Astrocyte (in vitro differentiated cells and primary cell): Measurements from ENCODE around the gene LPIN3. TPM values are rescaled to one million over a fixed set of nuclear protein-coding genes. Genes with fewer than 3 reads are reported as not detected.

Experiments
- DNase-seq: peaks from one replicate; pipeline ENCODE4 v3.0.0-alpha.2; 2010; ENCODE audit warnings: low read depth
- FAIRE-seq: peaks from 2 replicates; lab custom pipeline; 2011; peaks lifted over from hg19 to GRCh38; lab: Jason Lieb, UNC
- H2AFZ ChIP-seq: 2 replicates; pipeline ENCODE4 v1.6.0; 2012; ENCODE audit warnings: low read depth, low read length, inconsistent platforms
- H3K27ac ChIP-seq: 2 replicates; pipeline ENCODE4 v1.5.1; 2011; ENCODE audit warnings: low read depth, low read length, inconsistent platforms
- H3K27me3 ChIP-seq: 2 replicates; pipeline ENCODE4 v1.6.0; 2011; ENCODE audit warnings: low read length, inconsistent platforms; ENCODE audit not compliant: insufficient read depth
- H3K36me3 ChIP-seq: 2 replicates; pipeline ENCODE4 v1.5.1; 2011; ENCODE audit warnings: low read length, inconsistent platforms; ENCODE audit not compliant: insufficient read depth
- H3K4me1 ChIP-seq: 2 replicates; pipeline ENCODE4 v1.5.1; 2011; ENCODE audit warnings: low read length, inconsistent platforms; ENCODE audit not compliant: insufficient read depth
- H3K4me2 ChIP-seq: 2 replicates; pipeline ENCODE4 v1.6.0; 2012; ENCODE audit warnings: low read length, inconsistent platforms
- H3K4me3 ChIP-seq: 2 replicates; pipeline ENCODE4 v1.5.1; 2011; ENCODE audit warnings: low read depth, mild to moderate bottlenecking, low read length, inconsistent platforms; ENCODE audit not compliant: insufficient read depth
- H3K79me2 ChIP-seq: 2 replicates; pipeline ENCODE4 v1.6.0; 2012; ENCODE audit warnings: mild to moderate bottlenecking, low read length, inconsistent platforms; ENCODE audit not compliant: insufficient read depth
- H3K9ac ChIP-seq: 2 replicates; pipeline ENCODE4 v1.6.0; 2012; ENCODE audit warnings: mild to moderate bottlenecking, low read length, inconsistent platforms
- H3K9me3 ChIP-seq: 2 replicates; pipeline ENCODE4 v1.5.1; 2012; ENCODE audit warnings: low read depth, mild to moderate bottlenecking, low read length, inconsistent platforms; ENCODE audit not compliant: insufficient read depth
- H4K20me1 ChIP-seq: 2 replicates; pipeline ENCODE4 v1.6.0; 2012; ENCODE audit warnings: low read length, inconsistent platforms; ENCODE audit not compliant: insufficient read depth
- H3K27ac Mint-ChIP-seq: one replicate; pipeline ENCODE4 v1.8.0; 2021; ENCODE audit warnings: mild to moderate bottlenecking, mixed read lengths; ENCODE audit not compliant: unreplicated experiment
- H3K27me3 Mint-ChIP-seq: one replicate; pipeline ENCODE4 v1.8.0; 2021; ENCODE audit warnings: low read depth, mixed read lengths; ENCODE audit not compliant: unreplicated experiment
- H3K36me3 Mint-ChIP-seq: one replicate; pipeline ENCODE4 v1.8.0; 2021; ENCODE audit warnings: low read depth, mixed read lengths; ENCODE audit not compliant: unreplicated experiment
- H3K4me1 Mint-ChIP-seq: one replicate; pipeline ENCODE4 v1.8.0; 2021; ENCODE audit warnings: low read depth, mixed read lengths; ENCODE audit not compliant: unreplicated experiment
- H3K4me3 Mint-ChIP-seq: one replicate; pipeline ENCODE4 v1.8.0; 2021; ENCODE audit warnings: mild to moderate bottlenecking, moderate library complexity, mixed read lengths; ENCODE audit not compliant: unreplicated experiment
- H3K9me3 Mint-ChIP-seq: one replicate; pipeline ENCODE4 v1.8.0; 2021; ENCODE audit warnings: mild to moderate bottlenecking, mixed read lengths; ENCODE audit not compliant: unreplicated experiment
- CTCF ChIP-seq: IDR thresholded peaks from 2 replicates; pipeline ENCODE4 v1.5.1; 2011; ENCODE audit warnings: low read depth, mild to moderate bottlenecking, inconsistent platforms, low read length, moderate library complexity; ENCODE audit not compliant: insufficient read depth
- EZH2 ChIP-seq: IDR thresholded peaks from 2 replicates; pipeline ENCODE4 v1.6.1; 2012; ENCODE audit warnings: mild to moderate bottlenecking, low read length, inconsistent platforms; ENCODE audit not compliant: insufficient read depth
- total RNA-seq: library from RNA; stranded (reverse); gene quantifications from 2 replicates; pipeline ENCODE4 v1.2.1, GENCODE V29; 2021

The LPIN3 gene
- total RNA-seq, 1 donor from 2014 or later, result 18.0 TPM

- H3K9me3 ChIP-seq, result no peaks in the 10 kb centered on the region
- Mint-ChIP-seq H3K27ac (no peak overlapping the region), H3K27me3 (peaks cover 5% of the 10 kb centered on the region), H3K36me3 (peaks cover 23% of the 10 kb centered on the region), H3K4me1 (no peaks in the 10 kb centered on the region), H3K9me3 (no peaks in the 10 kb centered on the region), H3K4me3 (no peak overlapping the region)
- DNase-seq (no peak), FAIRE-seq (no peak)
- H3K27me3 ChIP-seq, result peaks cover 4% of the 10 kb centered on the region
- no peak overlapping the region for H3K9ac ChIP-seq
- TF ChIP-seq CTCF (no peak), EZH2 (no peak)
- no peak overlapping the region for H3K27ac ChIP-seq
- no peak overlapping the region for H3K4me3 ChIP-seq
- no peaks in the 10 kb centered on the region for H3K79me2 ChIP-seq
- no peaks in the 10 kb centered on the region for H3K36me3 ChIP-seq
- no peaks in the 10 kb centered on the region for H3K4me1 ChIP-seq
- H2AFZ ChIP-seq, result no peak overlapping the region
- H4K20me1 ChIP-seq, result no peaks in the 10 kb centered on the region
- no peak overlapping the region for H3K4me2 ChIP-seq
Observed at GRCh38 chr20:41359541-41360011, 19.0 kb downstream of the LPIN3 start.

GRCh38 chr20:41360831-41361756, 20.5 kb downstream of the LPIN3 start:
- peaks cover 16% of the 10 kb centered on the region for H3K27me3 Mint-ChIP-seq
- Histone ChIP-seq H3K27me3 (peaks cover 14% of the 10 kb centered on the region), H3K79me2 (no peaks in the 10 kb centered on the region), H3K4me2 (no peak overlapping the region), H2AFZ (no peak overlapping the region), H3K9ac (no peak overlapping the region), H4K20me1 (no peaks in the 10 kb centered on the region), H3K9me3 (no peaks in the 10 kb centered on the region), H3K4me3 (no peak overlapping the region), H3K4me1 (no peaks in the 10 kb centered on the region), H3K36me3 (no peaks in the 10 kb centered on the region), H3K27ac (no peak overlapping the region)
- H3K27ac Mint-ChIP-seq, result no peak overlapping the region
- no peaks in the 10 kb centered on the region for H3K9me3 Mint-ChIP-seq
- peaks cover 15% of the 10 kb centered on the region for H3K36me3 Mint-ChIP-seq
- DNase-seq, result no peak
- TF ChIP-seq CTCF, result no peak
- no peak for TF ChIP-seq EZH2
- FAIRE-seq, result no peak
- H3K4me1 Mint-ChIP-seq, result no peaks in the 10 kb centered on the region
- no peak overlapping the region for H3K4me3 Mint-ChIP-seq
